Right atrium auricular region (tissue), 2 donors: ENCODE data around the gene TOR1A. TPM values are rescaled to one million over a fixed set of nuclear protein-coding genes. Genes with fewer than 3 reads are reported as not detected.

Source experiments
- DNase-seq: peaks from one replicate; pipeline ENCODE4 v3.0.0-alpha.2; 2019; ENCODE audit warnings: low spot score
- H3K27ac ChIP-seq, 2 donors: fragments of 200-600 bp; sonication (generic); 1 replicate in 1 of 2; 2 replicates in 1 of 2; pipeline ENCODE4 v1.5.1; 2016 to 2019
- H3K27me3 ChIP-seq, 2 donors: fragments of 200-600 bp; sonication (generic); one replicate each; pipeline versions ENCODE4 v1.5.1 to v1.6.0; 2017 to 2019
- H3K36me3 ChIP-seq: fragments of 200-600 bp; sonication (generic); one replicate; pipeline ENCODE4 v1.5.1; 2016
- H3K4me1 ChIP-seq, 2 donors: fragments of 200-600 bp; sonication (generic); one replicate each; pipeline versions ENCODE4 v1.5.1 to v1.6.0; 2017 to 2019
- H3K4me3 ChIP-seq, 2 donors: fragments of 200-600 bp; sonication (generic); 1 replicate in 1 of 2; 2 replicates in 1 of 2; pipeline ENCODE4 v1.5.1; 2017 to 2019; ENCODE audit warnings: mild to moderate bottlenecking in 1 of 2, moderate library complexity in 1 of 2
- H3K9me3 ChIP-seq, 2 donors: fragments of 200-600 bp; sonication (generic); one replicate each; pipeline ENCODE4 v1.5.1; 2019
- CTCF ChIP-seq, 2 donors: fragments of 200-600 bp; sonication (generic); IDR thresholded peaks; one replicate each; pipeline ENCODE4 v1.5.1; 2019; ENCODE audit warnings: antibody characterized with exemption in 2 of 2
- total RNA-seq, 2 donors: library from RNA; depleted of rRNA; stranded (reverse); fragments of >200 nt; gene quantifications; one replicate each; pipeline ENCODE4 v1.1.0, GENCODE V29; 2016

The TOR1A gene
- total RNA-seq, 2 donors from 2014 or later: 16.1 to 31.9 TPM

GRCh38 chr9:129834489-129835127, 10.7 kb upstream of the TOR1A start:
- peaks cover 39% of the 10 kb centered on the region for H3K36me3 ChIP-seq
- H3K27me3 ChIP-seq: no peaks in the 10 kb centered on the region
- peak overlapping the region; percentile 82 to 89 for H3K27ac ChIP-seq
- TF ChIP-seq CTCF (IDR thresholded peaks at IDR 0.05): no peak
- peak overlapping the region; percentile 86 to 99 for H3K4me3 ChIP-seq
- no peak for DNase-seq
- no peaks in the 10 kb centered on the region for H3K9me3 ChIP-seq
- H3K4me1 ChIP-seq: peaks cover 0 to 30% of the 10 kb centered on the region in 2 donors

GRCh38 chr9:129832982-129833381, 9.0 kb upstream of the TOR1A start:
- DNase-seq: no peak
- TF ChIP-seq CTCF (IDR thresholded peaks at IDR 0.05): no peak
- Histone ChIP-seq H3K36me3 (peaks cover 55% of the 10 kb centered on the region), H3K27ac (no peak overlapping the region), H3K9me3 (no peaks in the 10 kb centered on the region), H3K27me3 (no peaks in the 10 kb centered on the region), H3K4me3 (no peak overlapping the region), H3K4me1 (peaks cover 0 to 26% of the 10 kb centered on the region in 2 donors)

- no peak for TF ChIP-seq CTCF (IDR thresholded peaks at IDR 0.05)
- no peak overlapping the region for H3K4me3 ChIP-seq
- H3K27me3 ChIP-seq: no peaks in the 10 kb centered on the region
- H3K4me1 ChIP-seq: peaks cover 0 to 4% of the 10 kb centered on the region in 2 donors
- no peak for DNase-seq
- peaks cover 58% of the 10 kb centered on the region for H3K36me3 ChIP-seq
- H3K9me3 ChIP-seq: no peaks in the 10 kb centered on the region
- H3K27ac ChIP-seq: no peak overlapping the region
Observed at GRCh38 chr9:129828969-129829368, 5.0 kb upstream of the TOR1A start.

GRCh38 chr9:129828051-129828450, 4.1 kb upstream of the TOR1A start:
- Histone ChIP-seq H3K9me3 (no peaks in the 10 kb centered on the region), H3K27ac (no peak overlapping the region), H3K4me3 (no peak overlapping the region), H3K27me3 (no peaks in the 10 kb centered on the region), H3K36me3 (peaks cover 53% of the 10 kb centered on the region), H3K4me1 (peaks cover 0 to 3% of the 10 kb centered on the region in 2 donors)
- TF ChIP-seq CTCF (IDR thresholded peaks at IDR 0.05): no peak
- no peak for DNase-seq

GRCh38 chr9:129826759-129827158, 2.8 kb upstream of the TOR1A start:
- H3K4me3 ChIP-seq: no peak overlapping the region
- no peak for TF ChIP-seq CTCF (IDR thresholded peaks at IDR 0.05)
- DNase-seq: no peak
- no peaks in the 10 kb centered on the region for H3K27me3 ChIP-seq
- H3K27ac ChIP-seq: no peak overlapping the region
- H3K9me3 ChIP-seq: no peaks in the 10 kb centered on the region
- H3K4me1 ChIP-seq: peaks cover 0 to 8% of the 10 kb centered on the region in 2 donors
- peaks cover 45% of the 10 kb centered on the region for H3K36me3 ChIP-seq

- Histone ChIP-seq H3K27ac (no peak overlapping the region), H3K4me3 (no peak overlapping the region), H3K4me1 (peaks cover 0 to 8% of the 10 kb centered on the region in 2 donors), H3K27me3 (no peaks in the 10 kb centered on the region), H3K36me3 (peaks cover 44% of the 10 kb centered on the region), H3K9me3 (no peaks in the 10 kb centered on the region)
- no peak for TF ChIP-seq CTCF (IDR thresholded peaks at IDR 0.05)
- DNase-seq: no peak
Observed at GRCh38 chr9:129826344-129826743, 2.4 kb upstream of the TOR1A start.
